T-cell (primary cell): ENCODE results near the gene SEC16B. TPM values are rescaled to one million over a fixed set of nuclear protein-coding genes. Genes with fewer than 3 reads are reported as not detected.

ENCODE experiments used
- ATAC-seq, 4 experiments: fragments of 200-7000 bp in 3 of 4; fragments of 150-1000 bp in 1 of 4; cut with Tn5 transposase; replicated peaks in 1 of 4; 1 replicate in 3 of 4; 2 replicates in 1 of 4; pipeline ENCODE4 v1.10.0; 2021; ENCODE audit warnings: moderate library complexity in 3 of 4, mild to moderate bottlenecking in 2 of 4, moderate number of reproducible peaks in 1 of 4
- CTCF ChIA-PET, 2 donors: fragments of 300-600 bp; sonication (Branson Sonifier 250); formaldehyde crosslinking; loops; one replicate each; lab custom pipeline; 2022; ENCODE audit warnings: antibody characterized with exemption in 2 of 2; lab: Charles Lee
- POLR2A ChIA-PET, 2 donors: fragments of 300-600 bp; sonication (Branson Sonifier 250); formaldehyde crosslinking; loops; one replicate each; lab custom pipeline; 2022; ENCODE audit warnings: antibody characterized with exemption in 2 of 2; lab: Charles Lee
- DNase-seq, 35 experiments: peaks; one replicate each; pipeline versions ENCODE4 v3.0.0 to v3.0.0-alpha.2; 2013 to 2023
- H3K27ac ChIP-seq: one replicate; pipeline ENCODE4 v1.5.1; 2013; ENCODE audit warnings: low read length
- H3K27me3 ChIP-seq, 2 experiments: replicated peaks in 1 of 2; 1 replicate in 1 of 2; 2 replicates in 1 of 2; pipeline versions ENCODE4 v1.6.1 to v1.7.0; 2013; ENCODE audit warnings: low read length in 1 of 2, mixed read lengths in 1 of 2; ENCODE audit not compliant: control insufficient read depth in 2 of 2, insufficient read depth in 2 of 2; ENCODE audit errors: extremely low read depth in 1 of 2
- H3K36me3 ChIP-seq, 2 donors: 1 replicate in 1 of 2; 2 replicates in 1 of 2; pipeline versions ENCODE4 v1.6.1 to v1.7.0; 2013; ENCODE audit warnings: low read length in 1 of 2; ENCODE audit not compliant: control insufficient read depth in 2 of 2, insufficient read depth in 1 of 2; ENCODE audit errors: extremely low read depth in 1 of 2
- H3K4me1 ChIP-seq, 2 experiments: 1 replicate in 1 of 2; 2 replicates in 1 of 2; pipeline versions ENCODE4 v1.6.1 to v1.7.0; 2013; ENCODE audit warnings: low read length in 2 of 2, mixed read lengths in 1 of 2; ENCODE audit not compliant: insufficient read depth in 2 of 2, control insufficient read depth in 1 of 2; ENCODE audit errors: extremely low read depth in 1 of 2
- H3K4me3 ChIP-seq, 2 donors: 1 replicate in 1 of 2; 2 replicates in 1 of 2; pipeline versions ENCODE4 v1.5.1 to v1.7.0; 2013; ENCODE audit warnings: mild to moderate bottlenecking in 2 of 2, low read length in 1 of 2, moderate library complexity in 1 of 2; ENCODE audit not compliant: control insufficient read depth in 1 of 2; ENCODE audit errors: extremely low read depth in 1 of 2
- H3K9me3 ChIP-seq: 2 replicates; pipeline ENCODE4 v1.7.0; 2013
- H3K27ac Mint-ChIP-seq, 2 donors: one replicate each; pipeline ENCODE4 v1.8.0; 2020 to 2021; ENCODE audit warnings: mild to moderate bottlenecking in 2 of 2, mixed read lengths in 2 of 2
- H3K27me3 Mint-ChIP-seq, 2 donors: one replicate each; pipeline ENCODE4 v1.8.0; 2021 to 2022; ENCODE audit warnings: mixed read lengths in 2 of 2
- H3K36me3 Mint-ChIP-seq: one replicate; pipeline ENCODE4 v1.8.0; 2021; ENCODE audit warnings: mixed read lengths
- H3K4me1 Mint-ChIP-seq, 3 donors: one replicate each; pipeline ENCODE4 v1.8.0; 2020 to 2022; ENCODE audit warnings: mixed read lengths in 3 of 3, mild to moderate bottlenecking in 1 of 3
- H3K4me3 Mint-ChIP-seq, 3 donors: one replicate each; pipeline ENCODE4 v1.8.0; 2020 to 2022; ENCODE audit warnings: mild to moderate bottlenecking in 3 of 3, mixed read lengths in 3 of 3, moderate library complexity in 3 of 3
- H3K9me3 Mint-ChIP-seq, 3 donors: one replicate each; pipeline ENCODE4 v1.8.0; 2020 to 2022; ENCODE audit warnings: mixed read lengths in 3 of 3
- WGBS: methylation state at CpG from one replicate; pipeline ENCODE4 v1.1.5; 2013; ENCODE audit warnings: missing lambda C conversion rate; ENCODE audit not compliant: insufficient coverage; 5-methylcytosine and 5-hydroxymethylcytosine counted together
- total RNA-seq, 35 experiments: library from RNA in 6 of 35; stranded (reverse) in 6 of 35; fragments of 120-200 nt in 1 of 35; gene quantifications; one replicate each; pipeline versions ENCODE4 v1.2.1 to v1.2.4 and lab custom pipeline; 2013 to 2026

The SEC16B gene
- total RNA-seq, 5 donors from 2014 or later (not counting 1 experiment from before 2014, with no cell fraction given), result not detected

DNA sequence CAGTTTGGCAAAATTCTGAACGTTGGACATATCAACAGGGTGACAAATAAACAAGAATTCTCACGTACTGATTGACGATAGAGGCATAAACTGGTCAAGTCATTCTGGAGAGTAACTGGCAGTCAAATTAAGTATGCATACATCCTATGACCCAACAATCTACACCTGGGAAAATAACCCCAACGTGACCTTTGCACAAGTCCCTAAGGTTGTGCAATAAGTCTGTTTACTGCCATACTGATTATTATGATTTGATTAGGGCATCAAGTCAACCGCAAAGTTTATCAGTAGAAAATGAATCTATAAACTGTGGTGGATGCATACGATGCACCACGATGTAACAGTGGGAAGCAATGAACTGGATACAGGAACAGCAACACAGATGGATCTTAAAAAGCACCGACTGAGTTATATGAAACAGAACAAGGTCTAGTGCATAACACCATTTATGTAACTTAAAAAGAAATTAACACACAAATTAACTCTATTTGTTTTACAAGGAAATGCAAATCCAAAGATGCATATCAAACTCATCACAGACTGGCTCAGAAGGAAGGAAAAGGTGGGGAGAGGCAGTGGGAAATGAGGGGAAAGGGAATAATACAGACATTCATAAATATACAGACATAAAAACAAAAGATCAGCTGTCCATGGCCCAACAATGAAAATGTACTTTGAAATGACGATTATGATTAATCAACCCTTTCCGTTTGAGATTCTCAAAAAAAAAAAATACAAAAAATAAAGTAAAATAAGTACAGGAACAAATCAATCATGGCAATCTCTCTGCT, 41.0 kb upstream of the SEC16B start:
- H3K27me3 ChIP-seq, result no peaks in the 10 kb centered on the region
- Mint-ChIP-seq H3K4me1 (no peaks in the 10 kb centered on the region), H3K9me3 (peaks cover 0 to 19% (median 4%) of the 10 kb centered on the region in 3 donors), H3K27ac (no peak overlapping the region), H3K27me3 (no peaks in the 10 kb centered on the region), H3K36me3 (no peaks in the 10 kb centered on the region), H3K4me3 (no peak overlapping the region)
- WGBS, result 96% methylated on average over 3 of the region's 10 CpGs
- H3K9me3 ChIP-seq, result no peaks in the 10 kb centered on the region
- H3K36me3 ChIP-seq, result no peaks in the 10 kb centered on the region
- DNase-seq, result no peak
- H3K27ac ChIP-seq, result no peak overlapping the region
- H3K4me1 ChIP-seq, result no peaks in the 10 kb centered on the region
- CTCF ChIA-PET, result no interaction called here
- no peak for ATAC-seq
- no peak overlapping the region for H3K4me3 ChIP-seq
- POLR2A ChIA-PET, result no interaction called here

DNA sequence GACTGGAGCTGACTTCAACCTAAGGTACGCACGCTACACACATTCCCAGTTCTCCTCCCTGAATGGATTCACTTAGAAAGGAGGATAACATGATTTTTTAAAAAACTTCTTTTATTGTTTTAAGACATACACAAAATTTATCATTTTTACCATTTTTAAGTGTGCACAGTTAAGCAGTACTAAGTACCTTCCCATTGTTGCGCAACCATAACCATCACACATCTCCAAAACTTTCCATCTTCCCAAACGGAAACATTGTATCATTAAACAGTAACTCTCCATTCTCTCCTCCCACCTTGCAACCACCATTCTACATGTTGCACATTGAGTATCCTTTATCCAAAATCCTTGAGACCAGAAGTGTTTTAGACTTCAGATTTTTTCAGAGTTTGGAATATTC, 36.2 kb upstream of the SEC16B start:
- WGBS, result 86% methylated on average over 2 of the region's 4 CpGs
- no peak for DNase-seq
- CTCF ChIA-PET, result no interaction called here
- no peaks in the 10 kb centered on the region for H3K27me3 ChIP-seq
- H3K4me3 Mint-ChIP-seq, result no peak overlapping the region
- H3K9me3 ChIP-seq, result no peaks in the 10 kb centered on the region
- no peak overlapping the region for H3K27ac ChIP-seq
- no peaks in the 10 kb centered on the region for H3K4me1 ChIP-seq
- H3K4me3 ChIP-seq, result no peak overlapping the region
- POLR2A ChIA-PET, result no interaction called here
- peaks cover 0 to 21% (median 4%) of the 10 kb centered on the region in 3 donors for H3K9me3 Mint-ChIP-seq
- no peaks in the 10 kb centered on the region for H3K4me1 Mint-ChIP-seq
- peaks cover 0 to 7% of the 10 kb centered on the region in 2 donors for H3K27me3 Mint-ChIP-seq
- H3K36me3 Mint-ChIP-seq, result no peaks in the 10 kb centered on the region
- no peak for ATAC-seq
- no peak overlapping the region for H3K27ac Mint-ChIP-seq
- no peaks in the 10 kb centered on the region for H3K36me3 ChIP-seq

DNA sequence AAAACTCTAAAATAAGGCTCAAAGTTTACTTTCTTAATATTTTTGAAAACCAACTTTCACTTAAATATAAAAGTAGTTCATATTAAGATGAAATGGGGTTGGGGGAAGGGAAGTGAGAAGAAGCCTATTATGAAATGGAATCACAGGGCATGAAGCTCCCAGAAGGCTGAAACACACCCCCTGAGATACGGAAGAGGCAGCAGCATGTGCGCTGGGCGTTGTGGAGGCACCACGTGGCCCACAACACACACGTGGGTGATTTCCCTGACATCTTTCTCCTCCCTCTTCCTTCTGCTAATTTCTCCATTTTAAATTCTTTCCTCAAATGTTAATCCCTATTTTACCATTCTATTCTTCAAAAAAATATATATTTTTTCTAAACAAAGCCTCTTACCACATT, 35.6 kb upstream of the SEC16B start:
- Mint-ChIP-seq H3K4me3 (no peak overlapping the region), H3K36me3 (no peaks in the 10 kb centered on the region), H3K4me1 (no peaks in the 10 kb centered on the region), H3K27me3 (peaks cover 0 to 7% of the 10 kb centered on the region in 2 donors), H3K27ac (no peak overlapping the region), H3K9me3 (peaks cover 0 to 21% (median 4%) of the 10 kb centered on the region in 3 donors)
- H3K4me1 ChIP-seq, result no peaks in the 10 kb centered on the region
- no peak overlapping the region for H3K4me3 ChIP-seq
- ChIA-PET POLR2A (no interaction called here), CTCF (no interaction called here)
- WGBS, result 71% methylated on average over 4 of the region's 5 CpGs
- DNase-seq, result no peak
- no peaks in the 10 kb centered on the region for H3K27me3 ChIP-seq
- H3K9me3 ChIP-seq, result no peaks in the 10 kb centered on the region
- ATAC-seq, result no peak
- H3K36me3 ChIP-seq, result no peaks in the 10 kb centered on the region
- no peak overlapping the region for H3K27ac ChIP-seq

DNA sequence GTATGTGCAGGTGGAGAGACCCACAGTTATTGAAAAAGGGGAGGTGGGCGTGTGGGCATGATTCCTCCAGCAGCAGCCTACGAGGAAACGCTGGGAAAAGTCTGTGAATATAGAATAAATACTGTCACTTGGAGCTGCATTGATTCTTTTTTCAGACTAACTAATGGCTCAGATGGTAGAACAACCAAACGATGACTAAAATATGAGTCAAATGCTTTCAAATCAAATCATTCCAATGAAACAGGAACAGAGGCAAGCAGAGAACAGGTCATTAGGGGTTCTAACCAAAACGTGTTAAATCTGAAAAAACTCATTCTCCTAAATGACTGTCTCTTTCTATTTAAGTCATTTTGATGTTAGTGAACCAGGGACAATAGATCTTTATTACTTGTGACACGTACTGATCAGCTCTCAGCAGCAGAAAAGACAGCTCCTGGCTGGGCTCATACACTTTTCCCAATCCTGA, 35.1 kb upstream of the SEC16B start:
- CTCF ChIA-PET, result no interaction called here
- no peak for ATAC-seq
- peaks cover 0 to 7% of the 10 kb centered on the region in 2 donors for H3K27me3 Mint-ChIP-seq

DNA sequence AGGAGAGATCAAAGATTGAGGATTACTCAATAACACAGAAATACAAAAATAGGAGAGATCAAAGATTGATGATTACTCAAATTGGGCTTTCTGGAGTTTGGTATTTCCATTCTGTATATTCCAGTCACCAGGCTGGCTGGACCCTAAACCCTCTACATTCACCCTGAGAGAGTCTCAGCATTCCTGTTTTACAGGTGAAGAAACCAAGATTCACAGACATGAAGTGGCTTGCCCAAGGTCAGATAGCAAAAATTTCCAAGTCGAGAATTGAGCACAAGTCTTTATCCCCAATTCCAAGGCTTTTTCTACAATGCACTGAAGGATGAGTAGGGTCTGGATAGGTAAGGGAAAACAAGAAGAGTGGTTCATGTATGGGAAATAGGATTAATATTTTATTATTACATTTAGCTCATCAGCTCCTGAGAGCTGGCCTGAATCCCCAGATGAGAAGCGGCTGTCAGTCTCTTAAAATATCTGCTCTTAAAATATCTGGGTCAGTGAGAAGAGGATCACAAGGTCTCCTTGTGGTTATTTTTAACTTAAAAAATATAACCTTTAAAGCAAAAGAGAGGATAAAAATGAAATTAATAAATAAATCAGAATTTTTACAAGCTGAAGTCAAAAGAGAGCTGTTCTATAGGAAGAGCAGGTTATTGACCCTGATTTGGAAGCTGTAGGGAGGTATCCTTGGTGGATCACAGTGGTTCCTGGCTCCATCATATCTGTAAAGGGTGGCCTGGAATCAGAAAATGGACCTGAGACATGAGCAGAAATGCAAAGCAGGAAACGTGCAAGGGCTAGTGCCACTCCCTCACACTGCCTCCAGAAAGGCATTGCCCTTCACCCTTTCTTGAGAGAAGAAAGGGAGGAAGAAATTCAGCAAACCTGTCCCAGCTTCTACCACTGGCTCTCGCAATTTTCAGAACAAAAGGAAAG, 29.1 kb upstream of the SEC16B start:
- no peaks in the 10 kb centered on the region for H3K36me3 Mint-ChIP-seq
- H3K4me3 Mint-ChIP-seq, result no peak overlapping the region
- Histone ChIP-seq H3K27ac (no peak overlapping the region), H3K4me1 (no peaks in the 10 kb centered on the region), H3K9me3 (no peaks in the 10 kb centered on the region), H3K36me3 (no peaks in the 10 kb centered on the region), H3K4me3 (no peak overlapping the region), H3K27me3 (no peaks in the 10 kb centered on the region)
- peaks cover 0 to 27% (median 10%) of the 10 kb centered on the region in 3 donors for H3K9me3 Mint-ChIP-seq
- DNase-seq, result no peak
- ATAC-seq, result no peak
- CTCF ChIA-PET, result no interaction called here
- no peak overlapping the region for H3K27ac Mint-ChIP-seq
- WGBS, result no CpG with 5 or more reads among the region's 4 CpGs
- no peaks in the 10 kb centered on the region for H3K4me1 Mint-ChIP-seq
- POLR2A ChIA-PET, result no interaction called here
- H3K27me3 Mint-ChIP-seq, result peaks cover 0 to 7% of the 10 kb centered on the region in 2 donors

More for the DNA sequence above, 35.1 kb upstream of the SEC16B start:
- Histone ChIP-seq H3K4me1 (no peaks in the 10 kb centered on the region), H3K4me3 (no peak overlapping the region), H3K27me3 (no peaks in the 10 kb centered on the region), H3K9me3 (no peaks in the 10 kb centered on the region), H3K27ac (no peak overlapping the region), H3K36me3 (no peaks in the 10 kb centered on the region)
- POLR2A ChIA-PET, result no interaction called here
- Mint-ChIP-seq H3K4me3 (no peak overlapping the region), H3K4me1 (no peaks in the 10 kb centered on the region), H3K9me3 (peaks cover 0 to 21% (median 2%) of the 10 kb centered on the region in 3 donors), H3K27ac (no peak overlapping the region), H3K36me3 (no peaks in the 10 kb centered on the region)
- no peak for DNase-seq
- 67% methylated on average over 1 of the region's 6 CpGs for WGBS

DNA sequence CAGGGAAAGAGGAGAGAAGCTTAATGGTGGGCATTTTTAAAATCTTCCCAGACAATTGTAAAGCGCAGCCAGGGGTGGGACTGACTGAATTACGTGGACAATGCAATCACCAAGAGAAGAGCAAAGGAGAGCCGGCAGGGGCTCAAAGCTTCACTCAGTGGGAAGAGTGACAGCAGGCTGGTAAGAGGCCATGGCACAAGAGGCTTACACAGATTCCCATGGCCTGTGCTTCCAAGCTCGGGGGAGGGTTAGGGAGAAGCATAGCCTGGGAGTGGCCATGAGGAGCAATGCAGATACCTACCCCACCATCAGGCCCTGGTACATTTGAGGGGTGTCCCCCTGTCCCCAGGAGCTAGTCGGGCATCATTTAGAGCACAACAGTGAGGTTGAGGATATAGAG, 27.1 kb upstream of the SEC16B start:
- ChIA-PET CTCF (no interaction called here), POLR2A (no interaction called here)
- WGBS, result 89% methylated on average over 3 of the region's 5 CpGs
- no peak for ATAC-seq
- DNase-seq, result no peak
- Histone ChIP-seq H3K27me3 (no peaks in the 10 kb centered on the region), H3K9me3 (no peaks in the 10 kb centered on the region), H3K27ac (no peak overlapping the region), H3K36me3 (no peaks in the 10 kb centered on the region), H3K4me1 (no peaks in the 10 kb centered on the region), H3K4me3 (no peak overlapping the region)
- Mint-ChIP-seq H3K9me3 (peaks cover 0 to 17% (median 10%) of the 10 kb centered on the region in 3 donors), H3K27me3 (no peaks in the 10 kb centered on the region), H3K27ac (no peak overlapping the region), H3K4me1 (no peaks in the 10 kb centered on the region), H3K4me3 (no peak overlapping the region), H3K36me3 (no peaks in the 10 kb centered on the region)
